GM23248 (cell line): ENCODE data around the gene SLC25A48. TPM values are rescaled to one million over a fixed set of nuclear protein-coding genes. Genes with fewer than 3 reads are reported as not detected.
A peak's percentile ranks its signal among the peaks of the same experiment; 100 is the strongest.

ENCODE experiments used
- DNase-seq: peaks from one replicate; pipeline ENCODE4 v3.0.0-alpha.2; 2015
- H2AFZ ChIP-seq: fragments of 200-600 bp; sonication (generic); 2 replicates; pipeline ENCODE4 v1.6.1; 2016; ENCODE audit warnings: antibody characterized with exemption
- H3F3A ChIP-seq: fragments of 200-600 bp; sonication (generic); 2 replicates; pipeline ENCODE4 v1.6.1; 2016; ENCODE audit warnings: mild to moderate bottlenecking, antibody characterized with exemption, mixed run types; ENCODE audit not compliant: insufficient read depth
- H3K27ac ChIP-seq: fragments of 200-600 bp; sonication (generic); 2 replicates; pipeline ENCODE4 v1.5.1; 2016; ENCODE audit warnings: mild to moderate bottlenecking
- H3K27me3 ChIP-seq: fragments of 200-600 bp; sonication (generic); replicated peaks from 2 replicates; pipeline ENCODE4 v1.6.1; 2016; ENCODE audit warnings: mild to moderate bottlenecking; ENCODE audit not compliant: insufficient read depth
- H3K36me3 ChIP-seq: fragments of 200-600 bp; sonication (generic); 2 replicates; pipeline ENCODE4 v1.6.1; 2016; ENCODE audit warnings: low read depth, mild to moderate bottlenecking
- H3K4me1 ChIP-seq: fragments of 200-600 bp; sonication (generic); 2 replicates; pipeline ENCODE4 v1.6.1; 2016; ENCODE audit warnings: mild to moderate bottlenecking; ENCODE audit not compliant: insufficient read depth
- H3K4me2 ChIP-seq: fragments of 200-600 bp; sonication (generic); one replicate; pipeline ENCODE4 v1.6.1; 2016; ENCODE audit warnings: mild to moderate bottlenecking; ENCODE audit not compliant: unreplicated experiment
- H3K4me3 ChIP-seq: fragments of 200-600 bp; sonication (generic); 2 replicates; pipeline ENCODE4 v1.5.1; 2016; ENCODE audit warnings: mild to moderate bottlenecking
- H3K79me2 ChIP-seq: fragments of 200-600 bp; sonication (generic); 2 replicates; pipeline ENCODE4 v1.6.1; 2016; ENCODE audit warnings: mild to moderate bottlenecking; ENCODE audit not compliant: insufficient read depth
- H3K9ac ChIP-seq: fragments of 200-600 bp; sonication (generic); 2 replicates; pipeline ENCODE4 v1.6.1; 2016; ENCODE audit warnings: mild to moderate bottlenecking
- H3K9me2 ChIP-seq: fragments of 200-600 bp; sonication (generic); 2 replicates; pipeline ENCODE4 v1.6.1; 2016; ENCODE audit warnings: mixed run types, mild to moderate bottlenecking, moderate library complexity; ENCODE audit not compliant: insufficient read depth
- H3K9me3 ChIP-seq: fragments of 200-600 bp; sonication (generic); one replicate; pipeline ENCODE4 v1.6.1; 2017; ENCODE audit warnings: low read depth
- H4K20me1 ChIP-seq: fragments of 200-600 bp; sonication (generic); 2 replicates; pipeline ENCODE4 v1.6.0; 2016; ENCODE audit not compliant: insufficient read depth
- EZH2 ChIP-seq: fragments of 200-600 bp; sonication (generic); IDR thresholded peaks from 2 replicates; pipeline ENCODE4 v1.6.1; 2018; ENCODE audit warnings: antibody characterized with exemption, mild to moderate bottlenecking; ENCODE audit not compliant: insufficient read depth, poor library complexity, severe bottlenecking
- EZH2phosphoT487 ChIP-seq: fragments of 200-600 bp; sonication (generic); IDR thresholded peaks from 2 replicates; pipeline ENCODE4 v1.6.1; 2018; ENCODE audit warnings: antibody characterized with exemption, moderate library complexity, mild to moderate bottlenecking, low read depth; ENCODE audit not compliant: insufficient read depth
- WGBS, 2 experiments: methylation state at CpG; one replicate each; pipeline ENCODE4 v1.1.6; 2015 to 2017; ENCODE audit warnings: low lambda C conversion rate in 2 of 2, low coverage in 1 of 2; ENCODE audit errors: missing lambda C conversion rate in 2 of 2; 5-methylcytosine and 5-hydroxymethylcytosine counted together
- in situ Hi-C: fragments of 300-500 bp; cut with MboI; formaldehyde crosslinking; loops from 2 replicates; pipeline ENCODE4 v1.15.0; 2020
- polyA plus RNA-seq: library from polyadenylated mRNA; unstranded; fragments of >200 nt; fragmentation: Nextera tagmentation; extraction: Ambion mirVana; gene quantifications from 2 replicates; pipeline ENCODE4 v1.2.1, GENCODE V29; 2016
- total RNA-seq: library from RNA; depleted of rRNA; stranded (reverse); fragments of >200 nt; shearing (Covaris generic); gene quantifications from 2 replicates; pipeline ENCODE4 v1.2.3, GENCODE V29; 2014

Gene SLC25A48
- total and polyA plus RNA-seq, 2 experiments from 2014 or later, result not detected

GRCh38 chr5:135883441-135883840, 49.0 kb downstream of the SLC25A48 start:
- H3K9ac ChIP-seq, result no peak overlapping the region
- peaks cover 11% of the 10 kb centered on the region; the same call in 1 of the 2 replicates for H3K4me1 ChIP-seq
- no peaks in the 10 kb centered on the region for H3K9me2 ChIP-seq
- no peak for DNase-seq
- H3K4me3 ChIP-seq, result no peak overlapping the region
- H3K9me3 ChIP-seq, result no peaks in the 10 kb centered on the region
- no peak overlapping the region for H3K27ac ChIP-seq
- no peaks in the 10 kb centered on the region for H3F3A ChIP-seq
- no peaks in the 10 kb centered on the region; the same call in 1 of the 2 replicates for H3K27me3 ChIP-seq
- H3K36me3 ChIP-seq, result no peaks in the 10 kb centered on the region
- no peak overlapping the region for H3K4me2 ChIP-seq
- no peaks in the 10 kb centered on the region for H4K20me1 ChIP-seq
- no peak for TF ChIP-seq EZH2
- TF ChIP-seq EZH2phosphoT487, result no peak
- H2AFZ ChIP-seq, result no peak overlapping the region
- WGBS, 2 experiments, result 82 to 83% methylated on average over 4 of the region's 4 CpGs
- in situ Hi-C loops, result loop anchor here (10.0 to 25.0 kb wide), 2 partner anchors 301 to 879 kb away; no protein-coding TSS in a partner anchor
- no peaks in the 10 kb centered on the region for H3K79me2 ChIP-seq

- in situ Hi-C loops, result loop anchor here (5.0 to 25.0 kb wide), 3 partner anchors 300 to 877 kb away; no protein-coding TSS in a partner anchor
- Histone ChIP-seq H3K9me3 (no peaks in the 10 kb centered on the region), H3K4me1 (peaks cover 11% of the 10 kb centered on the region; the same call in 1 of the 2 replicates), H3F3A (no peaks in the 10 kb centered on the region), H3K27ac (no peak overlapping the region), H3K4me2 (no peak overlapping the region), H3K9me2 (no peaks in the 10 kb centered on the region), H3K4me3 (no peak overlapping the region), H3K9ac (no peak overlapping the region), H2AFZ (no peak overlapping the region), H3K27me3 (no peaks in the 10 kb centered on the region; the same call in 1 of the 2 replicates), H3K79me2 (no peaks in the 10 kb centered on the region), H4K20me1 (no peaks in the 10 kb centered on the region), H3K36me3 (no peaks in the 10 kb centered on the region)
- 80 to 88% methylated on average over 3 of the region's 3 CpGs for WGBS, 2 experiments
- no peak for DNase-seq
- TF ChIP-seq EZH2 (no peak), EZH2phosphoT487 (no peak)
Observed at GRCh38 chr5:135885031-135885430, 50.6 kb downstream of the SLC25A48 start.

DNA sequence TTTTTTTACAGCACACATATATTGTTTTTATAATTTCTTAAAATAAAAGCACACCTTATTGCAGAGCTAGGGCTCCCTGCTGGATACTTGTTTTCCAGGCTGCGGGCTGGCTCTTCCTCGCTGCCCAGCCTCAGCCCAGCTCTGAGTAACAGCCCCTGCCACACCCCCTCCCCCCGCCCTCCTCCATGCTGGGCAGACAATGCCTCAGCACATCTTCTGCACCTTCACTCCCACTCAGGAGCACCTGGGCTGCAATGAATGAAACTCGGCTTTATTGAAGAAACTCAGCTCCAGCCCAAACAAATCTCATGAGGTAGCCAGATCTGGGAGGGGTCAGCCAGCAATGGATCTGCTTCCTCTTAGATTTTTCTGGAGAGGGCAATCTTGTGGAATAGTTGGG, 51.7 kb downstream of the SLC25A48 start:
- TF ChIP-seq EZH2phosphoT487 (no peak), EZH2 (no peak)
- Histone ChIP-seq H3K79me2 (no peaks in the 10 kb centered on the region), H3K4me3 (no peak overlapping the region), H3K4me1 (0 out of 2 replicates have a peak, but pooled peaks cover 6% of the 10 kb centered on the region), H3K27me3 (no peaks in the 10 kb centered on the region; the same call in 1 of the 2 replicates), H3K9ac (no peak overlapping the region), H3K27ac (no peak overlapping the region), H4K20me1 (no peaks in the 10 kb centered on the region), H3F3A (no peaks in the 10 kb centered on the region), H3K9me2 (no peaks in the 10 kb centered on the region), H3K36me3 (no peaks in the 10 kb centered on the region), H2AFZ (no peak overlapping the region), H3K4me2 (no peak overlapping the region), H3K9me3 (no peaks in the 10 kb centered on the region)
- no peak for DNase-seq
- in situ Hi-C loops, result loop anchor here (5.0 to 25.0 kb wide), 3 partner anchors 299 to 876 kb away; no protein-coding TSS in a partner anchor
- WGBS, 2 experiments, result 69 to 71% methylated on average over 4 of the region's 4 CpGs

GRCh38 chr5:135887447-135887864, 53.0 kb downstream of the SLC25A48 start:
- Histone ChIP-seq H3K27me3 (no peaks in the 10 kb centered on the region), H2AFZ (no peak overlapping the region), H3K4me2 (peak overlapping the region; percentile 50), H3K27ac (no peak overlapping the region), H4K20me1 (no peaks in the 10 kb centered on the region), H3K9me3 (no peaks in the 10 kb centered on the region), H3F3A (no peaks in the 10 kb centered on the region), H3K4me1 (0 out of 2 replicates have a peak, but pooled peaks cover 6% of the 10 kb centered on the region), H3K79me2 (no peaks in the 10 kb centered on the region), H3K9ac (no peak overlapping the region), H3K36me3 (no peaks in the 10 kb centered on the region), H3K9me2 (no peaks in the 10 kb centered on the region), H3K4me3 (no peak overlapping the region)
- in situ Hi-C loops, result loop anchor here (5.0 to 25.0 kb wide), 3 partner anchors 297 to 875 kb away; no protein-coding TSS in a partner anchor
- peak; percentile 78 for DNase-seq
- TF ChIP-seq EZH2phosphoT487, result no peak
- no peak for TF ChIP-seq EZH2
- WGBS, 2 experiments, result 15 to 16% methylated on average over 8 of the region's 8 CpGs
